ENCODE data around the gene LTBP3. TPM values are rescaled to one million over a fixed set of nuclear protein-coding genes. Genes with fewer than 3 reads are reported as not detected.
A peak's percentile ranks its signal among the peaks of the same experiment; 100 is the strongest.

The LTBP3 gene
- total and polyA plus RNA-seq, 4 donors, result 8.8 to 46.2 (median 17.0) TPM

DNA sequence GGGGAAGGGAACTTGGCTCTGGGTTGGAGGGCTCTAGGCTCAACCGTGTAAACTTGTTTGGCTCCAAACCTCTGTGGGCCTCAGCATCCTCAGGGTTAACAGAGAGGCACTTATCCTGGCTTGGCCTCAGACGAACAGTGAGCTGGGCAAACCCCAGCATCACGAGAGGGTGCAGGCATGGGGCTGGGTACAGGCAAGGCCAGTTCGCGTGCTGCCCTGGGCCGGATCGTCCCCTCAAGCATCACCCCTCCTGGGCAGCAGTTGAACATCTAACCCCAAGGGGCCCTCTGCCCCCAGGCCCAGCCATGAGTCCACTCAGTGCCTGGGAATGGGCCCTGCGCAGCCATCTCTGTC is 19.6 kb upstream of the LTBP3 start:
- H3K36me3 ChIP-seq (ENCODE audit: control insufficient read depth in 4 of 4, insufficient read depth in 3 of 4, low read depth in 1 of 4, low read length in 3 of 4), result peaks cover 0 to 7% (median 1%) of the 10 kb centered on the region in 4 donors
- WGBS, result 66% methylated on average over 8 of the region's 8 CpGs
- DNase-seq (ENCODE audit: low spot score), result no peak
- TF ChIP-seq, protein P1, sequence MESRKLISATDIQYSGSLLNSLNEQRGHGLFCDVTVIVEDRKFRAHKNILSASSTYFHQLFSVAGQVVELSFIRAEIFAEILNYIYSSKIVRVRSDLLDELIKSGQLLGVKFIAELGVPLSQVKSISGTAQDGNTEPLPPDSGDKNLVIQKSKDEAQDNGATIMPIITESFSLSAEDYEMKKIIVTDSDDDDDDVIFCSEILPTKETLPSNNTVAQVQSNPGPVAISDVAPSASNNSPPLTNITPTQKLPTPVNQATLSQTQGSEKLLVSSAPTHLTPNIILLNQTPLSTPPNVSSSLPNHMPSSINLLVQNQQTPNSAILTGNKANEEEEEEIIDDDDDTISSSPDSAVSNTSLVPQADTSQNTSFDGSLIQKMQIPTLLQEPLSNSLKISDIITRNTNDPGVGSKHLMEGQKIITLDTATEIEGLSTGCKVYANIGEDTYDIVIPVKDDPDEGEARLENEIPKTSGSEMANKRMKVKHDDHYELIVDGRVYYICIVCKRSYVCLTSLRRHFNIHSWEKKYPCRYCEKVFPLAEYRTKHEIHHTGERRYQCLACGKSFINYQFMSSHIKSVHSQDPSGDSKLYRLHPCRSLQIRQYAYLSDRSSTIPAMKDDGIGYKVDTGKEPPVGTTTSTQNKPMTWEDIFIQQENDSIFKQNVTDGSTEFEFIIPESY (IDR thresholded peaks at IDR 0.05), result no peak
- TF ChIP-seq JUND (IDR thresholded peaks at IDR 0.05) (no peak), GABPA (IDR thresholded peaks at IDR 0.05 in 1 of 2, conservative IDR thresholded peaks at IDR 0.05 in 1 of 2) (no peak), TAF1 (conservative IDR thresholded peaks at IDR 0.05) (no peak), HNF4A (conservative IDR thresholded peaks at IDR 0.05) (no peak), FOXA1 (IDR thresholded peaks at IDR 0.05) (no peak), HNF4G (IDR thresholded peaks at IDR 0.05) (no peak), YY1 (IDR thresholded peaks at IDR 0.05) (no peak), NR2F2 (IDR thresholded peaks at IDR 0.05) (no peak), EGR1 (IDR thresholded peaks at IDR 0.05; ENCODE audit: low read depth in 2 of 2) (no peak), FOXA2 (IDR thresholded peaks at IDR 0.05) (no peak), RXRA (IDR thresholded peaks at IDR 0.05) (no peak)
- TF ChIP-seq, protein P2, sequence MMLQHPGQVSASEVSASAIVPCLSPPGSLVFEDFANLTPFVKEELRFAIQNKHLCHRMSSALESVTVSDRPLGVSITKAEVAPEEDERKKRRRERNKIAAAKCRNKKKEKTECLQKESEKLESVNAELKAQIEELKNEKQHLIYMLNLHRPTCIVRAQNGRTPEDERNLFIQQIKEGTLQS (IDR thresholded peaks at IDR 0.05), result no peak
- TF ChIP-seq, protein P3, sequence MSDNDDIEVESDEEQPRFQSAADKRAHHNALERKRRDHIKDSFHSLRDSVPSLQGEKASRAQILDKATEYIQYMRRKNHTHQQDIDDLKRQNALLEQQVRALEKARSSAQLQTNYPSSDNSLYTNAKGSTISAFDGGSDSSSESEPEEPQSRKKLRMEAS (IDR thresholded peaks at IDR 0.05), result no peak
- TF ChIP-seq, protein P4, sequence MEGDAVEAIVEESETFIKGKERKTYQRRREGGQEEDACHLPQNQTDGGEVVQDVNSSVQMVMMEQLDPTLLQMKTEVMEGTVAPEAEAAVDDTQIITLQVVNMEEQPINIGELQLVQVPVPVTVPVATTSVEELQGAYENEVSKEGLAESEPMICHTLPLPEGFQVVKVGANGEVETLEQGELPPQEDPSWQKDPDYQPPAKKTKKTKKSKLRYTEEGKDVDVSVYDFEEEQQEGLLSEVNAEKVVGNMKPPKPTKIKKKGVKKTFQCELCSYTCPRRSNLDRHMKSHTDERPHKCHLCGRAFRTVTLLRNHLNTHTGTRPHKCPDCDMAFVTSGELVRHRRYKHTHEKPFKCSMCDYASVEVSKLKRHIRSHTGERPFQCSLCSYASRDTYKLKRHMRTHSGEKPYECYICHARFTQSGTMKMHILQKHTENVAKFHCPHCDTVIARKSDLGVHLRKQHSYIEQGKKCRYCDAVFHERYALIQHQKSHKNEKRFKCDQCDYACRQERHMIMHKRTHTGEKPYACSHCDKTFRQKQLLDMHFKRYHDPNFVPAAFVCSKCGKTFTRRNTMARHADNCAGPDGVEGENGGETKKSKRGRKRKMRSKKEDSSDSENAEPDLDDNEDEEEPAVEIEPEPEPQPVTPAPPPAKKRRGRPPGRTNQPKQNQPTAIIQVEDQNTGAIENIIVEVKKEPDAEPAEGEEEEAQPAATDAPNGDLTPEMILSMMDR (IDR thresholded peaks at IDR 0.05; ENCODE audit: low read depth, low read length, missing input control), result no peak
- H3K4me3 ChIP-seq (ENCODE audit: low read depth in 1 of 3, low read length in 3 of 3), result no peak overlapping the region
- peaks cover 17 to 44% (median 31%) of the 10 kb centered on the region in 4 donors for H3K4me1 ChIP-seq (ENCODE audit: control insufficient read depth in 4 of 4, insufficient read depth in 4 of 4, low read length in 3 of 4)
- peak overlapping the region in 1 of 2 donors; percentile 9 for H3K27ac ChIP-seq (ENCODE audit: low read depth in 1 of 2, low read length in 2 of 2)
- H3K9ac ChIP-seq (ENCODE audit: low read depth in 1 of 2, low read length in 2 of 2), result no peak overlapping the region
- no peaks in the 10 kb centered on the region for H3K27me3 ChIP-seq (ENCODE audit: control insufficient read depth in 4 of 4, insufficient read depth in 4 of 4, low read length in 3 of 4)
- no peaks in the 10 kb centered on the region for H3K9me3 ChIP-seq (ENCODE audit: control insufficient read depth in 4 of 4, low read length in 3 of 4)

DNA sequence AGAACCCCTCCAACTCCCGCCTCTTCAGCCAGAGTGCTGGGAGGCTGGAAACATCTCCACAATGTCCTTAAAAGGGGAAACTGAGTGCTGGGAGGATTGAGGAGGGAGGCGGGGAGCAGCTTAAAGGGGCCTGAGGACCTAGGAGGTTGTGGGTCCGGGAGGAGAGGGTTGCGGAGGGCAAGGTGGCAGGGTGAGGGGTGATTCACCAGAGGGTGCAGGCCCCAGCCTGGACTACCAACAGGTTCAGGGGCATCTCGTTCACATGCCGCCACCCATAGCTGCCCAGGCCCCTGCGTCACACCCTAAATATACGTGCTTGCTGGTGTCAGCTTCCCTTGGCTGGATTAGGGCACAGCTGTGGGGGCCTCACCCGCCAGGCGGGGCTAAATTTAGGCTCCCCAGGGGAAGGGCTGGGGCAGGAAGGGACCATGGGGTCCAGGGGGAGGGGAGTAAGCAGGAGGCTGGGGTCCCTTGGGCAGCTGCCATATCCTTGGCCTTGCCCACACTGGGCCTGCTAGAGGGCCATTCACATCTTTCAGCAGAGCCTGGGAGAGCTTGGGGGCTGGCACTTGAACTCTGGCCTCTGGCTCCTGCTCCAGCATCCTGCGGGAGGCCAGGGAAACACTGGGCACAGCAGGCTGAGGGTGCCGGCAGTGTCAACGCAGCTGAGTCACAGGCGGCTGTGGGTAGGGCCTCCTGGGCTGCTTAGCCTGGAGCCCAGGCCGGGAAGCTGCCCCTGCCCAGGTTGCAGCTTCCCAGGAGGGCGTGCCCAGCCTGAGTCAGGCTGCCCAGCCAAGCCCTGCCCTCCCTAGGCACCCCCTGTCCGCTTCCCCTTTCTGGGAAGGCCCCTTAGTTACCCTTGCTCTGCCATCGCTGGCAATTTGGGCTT is 19.0 kb upstream of the LTBP3 start:
- Histone ChIP-seq H3K27me3 (ENCODE audit: control insufficient read depth in 4 of 4, insufficient read depth in 4 of 4, low read length in 3 of 4) (no peaks in the 10 kb centered on the region), H3K27ac (ENCODE audit: low read depth in 1 of 2, low read length in 2 of 2) (peak overlapping the region; percentile 9 to 76), H3K4me3 (ENCODE audit: low read depth in 1 of 3, low read length in 3 of 3) (peak overlapping the region in 1 of 3 donors; percentile 66), H3K4me1 (ENCODE audit: control insufficient read depth in 4 of 4, insufficient read depth in 4 of 4, low read length in 3 of 4) (peaks cover 17 to 44% (median 32%) of the 10 kb centered on the region in 4 donors), H3K36me3 (ENCODE audit: control insufficient read depth in 4 of 4, insufficient read depth in 3 of 4, low read depth in 1 of 4, low read length in 3 of 4) (peaks cover 0 to 7% (median 1%) of the 10 kb centered on the region in 4 donors), H3K9ac (ENCODE audit: low read depth in 1 of 2, low read length in 2 of 2) (peak overlapping the region; percentile 3 to 33), H3K9me3 (ENCODE audit: control insufficient read depth in 4 of 4, low read length in 3 of 4) (no peaks in the 10 kb centered on the region)
- DNase-seq (ENCODE audit: low spot score), result no peak
- peak; percentile 16 to 52 for TF ChIP-seq HNF4A (conservative IDR thresholded peaks at IDR 0.05)
- TF ChIP-seq, protein P3 (IDR thresholded peaks at IDR 0.05), result no peak
- TF ChIP-seq, protein P2 (IDR thresholded peaks at IDR 0.05), result no peak
- TF ChIP-seq, protein P5, sequence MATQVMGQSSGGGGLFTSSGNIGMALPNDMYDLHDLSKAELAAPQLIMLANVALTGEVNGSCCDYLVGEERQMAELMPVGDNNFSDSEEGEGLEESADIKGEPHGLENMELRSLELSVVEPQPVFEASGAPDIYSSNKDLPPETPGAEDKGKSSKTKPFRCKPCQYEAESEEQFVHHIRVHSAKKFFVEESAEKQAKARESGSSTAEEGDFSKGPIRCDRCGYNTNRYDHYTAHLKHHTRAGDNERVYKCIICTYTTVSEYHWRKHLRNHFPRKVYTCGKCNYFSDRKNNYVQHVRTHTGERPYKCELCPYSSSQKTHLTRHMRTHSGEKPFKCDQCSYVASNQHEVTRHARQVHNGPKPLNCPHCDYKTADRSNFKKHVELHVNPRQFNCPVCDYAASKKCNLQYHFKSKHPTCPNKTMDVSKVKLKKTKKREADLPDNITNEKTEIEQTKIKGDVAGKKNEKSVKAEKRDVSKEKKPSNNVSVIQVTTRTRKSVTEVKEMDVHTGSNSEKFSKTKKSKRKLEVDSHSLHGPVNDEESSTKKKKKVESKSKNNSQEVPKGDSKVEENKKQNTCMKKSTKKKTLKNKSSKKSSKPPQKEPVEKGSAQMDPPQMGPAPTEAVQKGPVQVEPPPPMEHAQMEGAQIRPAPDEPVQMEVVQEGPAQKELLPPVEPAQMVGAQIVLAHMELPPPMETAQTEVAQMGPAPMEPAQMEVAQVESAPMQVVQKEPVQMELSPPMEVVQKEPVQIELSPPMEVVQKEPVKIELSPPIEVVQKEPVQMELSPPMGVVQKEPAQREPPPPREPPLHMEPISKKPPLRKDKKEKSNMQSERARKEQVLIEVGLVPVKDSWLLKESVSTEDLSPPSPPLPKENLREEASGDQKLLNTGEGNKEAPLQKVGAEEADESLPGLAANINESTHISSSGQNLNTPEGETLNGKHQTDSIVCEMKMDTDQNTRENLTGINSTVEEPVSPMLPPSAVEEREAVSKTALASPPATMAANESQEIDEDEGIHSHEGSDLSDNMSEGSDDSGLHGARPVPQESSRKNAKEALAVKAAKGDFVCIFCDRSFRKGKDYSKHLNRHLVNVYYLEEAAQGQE (IDR thresholded peaks at IDR 0.05), result no peak
- no peak for TF ChIP-seq EGR1 (IDR thresholded peaks at IDR 0.05; ENCODE audit: low read depth in 2 of 2)
- peak in 1 of 2 donors; percentile 19 for TF ChIP-seq RXRA (IDR thresholded peaks at IDR 0.05)
- TF ChIP-seq FOXA2 (IDR thresholded peaks at IDR 0.05), result no peak
- TF ChIP-seq YY1 (IDR thresholded peaks at IDR 0.05), result no peak
- TF ChIP-seq GABPA (IDR thresholded peaks at IDR 0.05 in 1 of 2, conservative IDR thresholded peaks at IDR 0.05 in 1 of 2), result peak in 1 of 2 donors; percentile 43
- TF ChIP-seq FOXA1 (IDR thresholded peaks at IDR 0.05), result no peak
- TF ChIP-seq HNF4G (IDR thresholded peaks at IDR 0.05), result no peak
- no peak for TF ChIP-seq TAF1 (conservative IDR thresholded peaks at IDR 0.05)
- TF ChIP-seq, protein P1 (IDR thresholded peaks at IDR 0.05), result no peak
- TF ChIP-seq RAD21 (IDR thresholded peaks at IDR 0.05), result no peak
- TF ChIP-seq NR2F2 (IDR thresholded peaks at IDR 0.05), result peak; percentile 39
- TF ChIP-seq SP1 (IDR thresholded peaks at IDR 0.05), result peak; percentile 15
- WGBS, result 54% methylated on average over 18 of the region's 18 CpGs

All from liver (tissue), 9 donors.